Measurements from ENCODE around the gene WDR73.

GRCh38 chr15:84604826-84605553 is 49.1 kb downstream of the WDR73 start:
- no peak for TF ChIP-seq BHLHE40 (IDR thresholded peaks at IDR 0.05; ENCODE audit: low read depth, low read length)
- TF ChIP-seq NFE2L2 (conservative IDR thresholded peaks at IDR 0.05; ENCODE audit: low read length): no peak
- no peak for TF ChIP-seq MAX (IDR thresholded peaks at IDR 0.05)
